Lung (tissue), 12 donors: Measurements from ENCODE around the gene PCGF1. TPM values are rescaled to one million over a fixed set of nuclear protein-coding genes. Genes with fewer than 3 reads are reported as not detected.

ENCODE experiments used
- ATAC-seq: fragments of 200-7000 bp; cut with Tn5 transposase; one replicate; pipeline ENCODE4 v1.9.1; 2020; ENCODE audit warnings: moderate number of reproducible peaks; ENCODE audit not compliant: insufficient read depth, low FRiP score
- DNase-seq, 3 donors: peaks; one replicate each; pipeline ENCODE4 v3.0.0-alpha.2; 2013 to 2017
- H3K27ac ChIP-seq, 2 donors: one replicate each; pipeline ENCODE4 v1.5.1; 2013; ENCODE audit warnings: mild to moderate bottlenecking in 2 of 2, moderate library complexity in 2 of 2, control low read depth in 1 of 2, inconsistent platforms in 1 of 2, low read depth in 1 of 2, low read length in 1 of 2
- H3K27me3 ChIP-seq, 3 donors: one replicate each; pipeline ENCODE4 v1.5.1; 2013; ENCODE audit warnings: low read length in 2 of 3; ENCODE audit not compliant: control insufficient read depth in 3 of 3, insufficient read depth in 3 of 3
- H3K36me3 ChIP-seq, 4 donors: one replicate each; pipeline ENCODE4 v1.5.1; 2013; ENCODE audit warnings: low read length in 4 of 4, mild to moderate bottlenecking in 1 of 4, moderate library complexity in 1 of 4; ENCODE audit not compliant: control insufficient read depth in 4 of 4, insufficient read depth in 4 of 4
- H3K4me1 ChIP-seq, 5 donors: one replicate each; pipeline ENCODE4 v1.5.1; 2013; ENCODE audit warnings: low read length in 5 of 5, mild to moderate bottlenecking in 2 of 5, moderate library complexity in 1 of 5; ENCODE audit not compliant: control insufficient read depth in 5 of 5, insufficient read depth in 5 of 5
- H3K4me3 ChIP-seq: one replicate; pipeline ENCODE4 v1.5.1; 2013; ENCODE audit warnings: mild to moderate bottlenecking, control low read depth, moderate library complexity
- H3K9ac ChIP-seq, 2 donors: one replicate each; pipeline ENCODE4 v1.5.1; 2013; ENCODE audit warnings: low read length in 2 of 2, control low read depth in 1 of 2; ENCODE audit not compliant: insufficient read depth in 1 of 2
- H3K9me3 ChIP-seq, 4 donors: one replicate each; pipeline ENCODE4 v1.5.1; 2013; ENCODE audit warnings: low read length in 3 of 4, mild to moderate bottlenecking in 1 of 4, moderate library complexity in 1 of 4; ENCODE audit not compliant: control insufficient read depth in 4 of 4, insufficient read depth in 3 of 4
- WGBS, 2 donors: extraction: QIAGEN DNeasy Blood & Tissue Kit; methylation state at CpG; one replicate each; pipeline ENCODE4 v1.1.7; 2013; 5-methylcytosine and 5-hydroxymethylcytosine counted together
- polyA plus RNA-seq, 2 donors: library from polyadenylated mRNA; stranded (reverse); fragments of 200-250 nt; gene quantifications; one replicate each; pipeline ENCODE4 v1.2.1, GENCODE V29; 2013
- total RNA-seq, 2 donors: library from RNA; depleted of rRNA in 1 of 2; stranded (reverse); fragments of >200 nt in 1 of 2; gene quantifications; one replicate each; pipeline ENCODE4 v1.2.1, GENCODE V29; 2014 to 2021
- TF ChIP-seq, protein P1 (sequence below): IDR thresholded peaks from 2 replicates; pipeline ENCODE4 v1.5.1; 2012; ENCODE audit warnings: mild to moderate bottlenecking; ENCODE audit errors: control extremely low read depth, extremely low read depth
- donor health status: control.
- donor health status: control.
- donor health status: Bipolar disorder and iron deficiency.
- donor health status: healthy.
- donor health status: DM: yes; HTN: yes; CAD: no.

The PCGF1 gene
- total and polyA plus RNA-seq, 4 donors: 16.7 to 47.8 (median 28.1) TPM

DNA sequence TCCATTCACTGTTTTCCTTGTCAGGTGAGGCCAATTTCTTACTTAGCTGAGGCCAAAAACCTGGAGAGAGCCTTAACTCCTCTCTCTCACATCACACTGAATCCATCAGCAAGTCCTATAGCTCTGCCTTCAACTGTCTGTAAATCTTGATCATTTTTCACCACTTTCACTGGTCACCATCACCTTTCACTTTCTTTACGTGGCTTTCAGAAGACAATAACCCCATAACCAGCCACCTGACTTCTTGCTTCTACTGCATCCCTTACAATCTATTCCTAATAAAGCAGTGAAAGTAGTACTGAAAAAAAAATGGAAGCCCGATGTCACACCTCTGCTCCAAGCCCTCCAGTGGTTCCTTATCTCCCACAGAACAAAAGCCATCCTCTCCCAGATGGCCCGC lies 38.5 kb upstream of the PCGF1 start:
- Histone ChIP-seq H3K36me3 (no peaks in the 10 kb centered on the region), H3K9me3 (no peaks in the 10 kb centered on the region), H3K27ac (no peak overlapping the region), H3K4me3 (no peak overlapping the region), H3K4me1 (peaks cover 0 to 14% (median 2%) of the 10 kb centered on the region in 5 donors), H3K27me3 (no peaks in the 10 kb centered on the region), H3K9ac (no peak overlapping the region)
- TF ChIP-seq, protein P1, sequence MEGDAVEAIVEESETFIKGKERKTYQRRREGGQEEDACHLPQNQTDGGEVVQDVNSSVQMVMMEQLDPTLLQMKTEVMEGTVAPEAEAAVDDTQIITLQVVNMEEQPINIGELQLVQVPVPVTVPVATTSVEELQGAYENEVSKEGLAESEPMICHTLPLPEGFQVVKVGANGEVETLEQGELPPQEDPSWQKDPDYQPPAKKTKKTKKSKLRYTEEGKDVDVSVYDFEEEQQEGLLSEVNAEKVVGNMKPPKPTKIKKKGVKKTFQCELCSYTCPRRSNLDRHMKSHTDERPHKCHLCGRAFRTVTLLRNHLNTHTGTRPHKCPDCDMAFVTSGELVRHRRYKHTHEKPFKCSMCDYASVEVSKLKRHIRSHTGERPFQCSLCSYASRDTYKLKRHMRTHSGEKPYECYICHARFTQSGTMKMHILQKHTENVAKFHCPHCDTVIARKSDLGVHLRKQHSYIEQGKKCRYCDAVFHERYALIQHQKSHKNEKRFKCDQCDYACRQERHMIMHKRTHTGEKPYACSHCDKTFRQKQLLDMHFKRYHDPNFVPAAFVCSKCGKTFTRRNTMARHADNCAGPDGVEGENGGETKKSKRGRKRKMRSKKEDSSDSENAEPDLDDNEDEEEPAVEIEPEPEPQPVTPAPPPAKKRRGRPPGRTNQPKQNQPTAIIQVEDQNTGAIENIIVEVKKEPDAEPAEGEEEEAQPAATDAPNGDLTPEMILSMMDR: no peak
- 85 to 93% methylated on average over 3 of the region's 3 CpGs for WGBS, 2 donors
- ATAC-seq: no peak
- no peak for DNase-seq

DNA sequence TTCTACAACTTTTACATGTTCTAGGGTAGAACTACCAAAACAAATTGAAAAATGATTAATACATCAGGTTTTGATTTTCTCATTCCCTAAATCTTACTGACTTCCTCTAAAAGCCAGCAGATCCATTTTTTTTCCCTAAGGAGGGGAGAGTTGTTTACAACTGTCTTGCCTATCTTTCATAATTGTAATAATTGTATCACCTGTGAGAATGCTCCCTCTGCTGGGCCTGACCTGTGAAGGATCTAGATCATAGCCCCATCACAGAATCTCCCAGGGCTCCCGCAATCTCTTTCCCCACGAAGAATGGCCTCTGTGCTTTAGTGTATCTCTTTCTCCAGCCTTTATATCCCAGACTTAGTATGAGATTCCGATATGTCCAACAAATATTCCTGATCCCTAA lies 37.1 kb upstream of the PCGF1 start:
- H3K9me3 ChIP-seq: no peaks in the 10 kb centered on the region
- peaks cover 0 to 12% (median 2%) of the 10 kb centered on the region in 5 donors for H3K4me1 ChIP-seq
- H3K9ac ChIP-seq: no peak overlapping the region
- H3K27ac ChIP-seq: no peak overlapping the region
- no peak overlapping the region for H3K4me3 ChIP-seq
- H3K27me3 ChIP-seq: no peaks in the 10 kb centered on the region
- no peak for DNase-seq
- no peaks in the 10 kb centered on the region for H3K36me3 ChIP-seq
- no peak for ATAC-seq
- TF ChIP-seq, protein P1: no peak
- WGBS, 2 donors: 93 to 96% methylated on average over 3 of the region's 3 CpGs

DNA sequence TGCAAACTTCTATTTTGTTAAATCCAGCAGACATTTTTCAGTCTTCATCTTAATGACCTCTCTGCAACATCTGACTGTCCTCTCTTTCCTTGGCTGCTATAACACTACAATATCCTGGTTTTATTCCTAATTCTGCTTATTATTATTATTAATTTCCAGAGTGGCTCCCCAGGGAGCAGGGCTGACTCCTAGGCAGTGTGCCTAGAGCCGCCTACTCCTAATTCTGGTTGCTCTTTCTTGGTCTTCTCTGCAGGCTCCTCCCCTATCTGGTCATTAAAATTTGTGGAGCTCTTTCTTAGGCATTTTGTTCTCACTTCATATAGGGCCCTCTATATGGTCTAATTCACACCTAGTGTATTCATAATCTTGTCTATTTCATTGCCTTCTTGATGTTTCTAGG lies 35.5 kb upstream of the PCGF1 start:
- Histone ChIP-seq H3K4me3 (no peak overlapping the region), H3K4me1 (no peaks in the 10 kb centered on the region), H3K9me3 (no peaks in the 10 kb centered on the region), H3K27me3 (no peaks in the 10 kb centered on the region), H3K27ac (no peak overlapping the region), H3K9ac (no peak overlapping the region), H3K36me3 (no peaks in the 10 kb centered on the region)
- DNase-seq (no peak), ATAC-seq (no peak)
- TF ChIP-seq, protein P1: no peak
- WGBS, 2 donors: 90 to 96% methylated on average over 1 of the region's 1 CpG

DNA sequence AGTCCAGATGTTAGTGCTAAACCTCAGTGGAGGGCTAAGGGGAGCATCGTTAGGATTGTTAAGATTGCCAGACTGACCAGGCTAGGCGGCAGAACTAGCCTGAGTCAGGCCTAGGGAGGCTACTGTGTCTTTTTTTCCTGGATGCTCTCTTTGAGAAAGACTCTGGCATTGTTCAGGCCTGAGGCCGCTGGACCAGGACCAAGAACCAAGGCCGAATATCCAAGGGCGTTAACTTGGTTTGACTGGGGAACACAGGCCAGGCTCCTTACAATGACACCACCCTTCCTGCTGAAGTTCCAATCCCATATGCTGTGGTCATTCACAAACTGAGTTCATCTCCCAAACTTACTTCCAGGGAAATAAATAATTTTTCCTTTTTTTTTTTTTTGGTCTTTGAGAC lies 32.8 kb upstream of the PCGF1 start:
- WGBS, 2 donors: 73 to 76% methylated on average over 5 of the region's 5 CpGs
- DNase-seq (no peak), ATAC-seq (peak; percentile 25)
- Histone ChIP-seq H3K4me1 (no peaks in the 10 kb centered on the region), H3K4me3 (no peak overlapping the region), H3K9ac (no peak overlapping the region), H3K36me3 (no peaks in the 10 kb centered on the region), H3K27me3 (no peaks in the 10 kb centered on the region), H3K27ac (peak overlapping the region in 1 of 2 donors; percentile 36), H3K9me3 (no peaks in the 10 kb centered on the region)
- TF ChIP-seq, protein P1: no peak
